GM21786 (cell line): Measurements from ENCODE around the gene PBXIP1.

Source experiments
- ATAC-seq: cut with Tn5 transposase; IDR thresholded peaks from one replicate; pipeline ENCODE4 v1.9.1; 2021; ENCODE audit not compliant: unreplicated experiment

Gene PBXIP1

GRCh38 chr1:154901591-154901990 is 54.3 kb downstream of the PBXIP1 start:
- ATAC-seq = no peak

GRCh38 chr1:154899041-154899440 is 56.9 kb downstream of the PBXIP1 start:
- ATAC-seq = no peak

- no peak for ATAC-seq
Observed at GRCh38 chr1:154896771-154897286, 59.1 kb downstream of the PBXIP1 start.

GRCh38 chr1:154895798-154896197 is 60.1 kb downstream of the PBXIP1 start:
- no peak for ATAC-seq
